Stimulated activated CD8-positive, alpha-beta memory T cell treated with anti-CD3 and anti-CD28 coated beads, Interleukin-4, amount 100 ng/mL, for 1 hour (primary cell): ENCODE results near the gene FANCC.
A peak's percentile ranks its signal among the peaks of the same experiment; 100 is the strongest.

ENCODE experiments used
- DNase-seq, 2 donors: peaks; one replicate each; pipeline ENCODE4 v3.0.0-alpha.2; 2020; ENCODE audit warnings: low read depth in 2 of 2, low spot score in 1 of 2

The FANCC gene

DNA sequence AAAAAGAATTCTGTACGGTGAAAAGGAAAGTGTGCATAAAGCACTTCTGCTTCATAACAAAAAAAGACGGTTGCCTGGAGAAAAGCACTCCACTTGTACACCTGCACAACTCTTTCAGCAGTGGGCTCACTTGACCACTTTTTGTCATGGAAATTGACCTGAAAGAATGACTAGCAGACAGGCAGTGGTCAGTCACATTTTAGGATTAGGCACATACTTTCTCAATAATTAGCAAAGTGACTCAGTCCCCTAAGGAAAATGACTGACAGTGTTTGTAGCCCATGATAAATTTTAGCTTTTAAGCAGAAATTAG lies 169.3 kb downstream of the FANCC start:
- no peak for DNase-seq

DNA sequence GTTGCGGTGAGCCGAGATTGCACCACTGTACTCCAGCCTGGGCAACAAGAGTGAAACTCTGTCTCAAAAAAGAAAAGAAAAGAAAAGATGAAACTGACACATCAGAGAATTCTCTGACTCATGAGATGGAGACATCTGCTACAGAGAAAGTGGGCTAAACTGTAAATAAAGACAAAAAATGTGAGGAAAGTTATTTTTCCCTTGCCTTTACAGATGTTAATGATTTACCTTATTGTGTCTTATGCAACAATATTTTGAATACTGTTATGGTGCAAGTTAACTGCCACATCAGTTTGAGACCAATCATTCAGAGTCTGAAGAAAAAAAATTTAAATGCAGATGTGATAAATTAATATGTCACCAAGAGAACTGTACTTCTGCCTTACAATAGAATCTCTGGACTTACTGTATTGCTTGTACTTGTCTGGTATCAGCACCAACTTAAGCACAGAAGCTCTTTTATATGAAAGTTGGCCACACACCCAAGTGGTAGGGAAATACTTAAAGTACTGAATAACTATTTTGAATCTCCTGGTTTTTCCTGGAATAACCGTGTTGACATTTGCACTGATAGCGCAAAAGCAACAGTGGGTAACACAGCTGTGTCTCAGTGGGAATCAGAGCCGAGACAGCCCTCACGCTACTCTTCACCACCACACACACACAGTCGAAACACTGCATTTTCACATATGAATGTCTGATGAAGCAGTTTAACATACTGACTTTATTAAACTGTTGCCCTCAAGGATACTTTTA lies 169.9 kb downstream of the FANCC start:
- DNase-seq = no peak

DNA sequence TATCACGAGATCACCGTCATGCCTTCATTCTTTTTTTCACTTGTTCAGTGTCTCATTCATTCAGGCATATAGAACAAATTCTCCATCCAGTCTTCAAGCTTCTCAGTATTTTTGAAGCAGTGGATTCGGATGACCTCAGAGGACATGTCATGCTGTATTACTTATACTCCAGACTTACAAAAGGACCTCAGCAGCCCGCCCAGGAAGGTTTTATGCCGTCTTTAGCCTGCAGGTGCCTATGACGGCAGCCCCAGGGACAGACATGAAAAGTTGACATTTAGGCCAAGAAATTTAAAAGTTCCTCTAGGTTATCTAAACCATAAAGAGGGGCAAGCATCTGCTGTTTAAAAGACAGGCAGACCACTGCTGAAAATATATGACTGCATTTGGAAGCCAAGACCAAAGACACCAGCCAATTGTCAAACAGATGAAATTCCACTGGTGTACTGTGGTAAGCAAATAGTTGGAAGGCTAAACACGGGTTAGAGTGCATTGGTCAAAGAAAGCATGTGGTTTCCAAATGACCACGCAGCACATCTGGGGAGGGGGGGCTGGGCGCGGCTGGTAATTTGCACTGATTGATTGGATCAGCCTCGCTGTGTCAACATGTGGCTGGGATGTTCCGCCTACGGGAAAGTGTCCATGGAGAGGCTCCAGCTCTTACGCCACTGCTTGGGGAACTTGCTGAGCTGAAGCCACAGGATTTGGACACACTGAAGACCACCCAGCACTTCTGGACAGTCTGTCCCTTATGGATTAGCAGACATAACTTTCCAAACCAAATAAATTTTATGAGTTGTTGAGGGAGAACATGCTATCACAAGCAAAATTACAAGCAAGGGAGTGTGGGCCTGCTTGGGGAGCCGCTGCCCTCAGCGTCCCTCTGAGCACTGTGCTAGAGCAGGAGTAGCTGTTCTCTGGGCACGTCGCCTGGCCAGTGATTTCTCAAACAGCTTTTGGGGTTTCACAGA lies 173.6 kb downstream of the FANCC start:
- no peak for DNase-seq

DNA sequence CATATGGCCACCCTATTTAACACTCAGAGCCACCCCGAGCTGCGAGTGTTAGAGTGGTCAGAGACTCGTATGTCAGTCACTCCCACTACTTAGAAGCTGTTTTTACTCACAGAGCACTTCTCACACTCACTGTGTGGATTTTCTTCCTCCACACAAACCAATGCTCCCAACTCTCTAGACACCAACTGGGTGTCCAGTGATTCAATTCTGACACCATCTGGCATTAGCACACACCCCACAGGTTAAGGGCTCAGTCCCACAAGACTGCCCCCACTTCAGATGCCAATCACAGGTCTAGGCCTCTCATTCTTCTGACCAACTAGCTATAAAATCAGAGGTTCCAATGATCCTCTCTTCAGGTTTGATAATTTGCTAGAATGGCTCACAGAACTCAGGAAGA lies 174.8 kb downstream of the FANCC start:
- no peak for DNase-seq

DNA sequence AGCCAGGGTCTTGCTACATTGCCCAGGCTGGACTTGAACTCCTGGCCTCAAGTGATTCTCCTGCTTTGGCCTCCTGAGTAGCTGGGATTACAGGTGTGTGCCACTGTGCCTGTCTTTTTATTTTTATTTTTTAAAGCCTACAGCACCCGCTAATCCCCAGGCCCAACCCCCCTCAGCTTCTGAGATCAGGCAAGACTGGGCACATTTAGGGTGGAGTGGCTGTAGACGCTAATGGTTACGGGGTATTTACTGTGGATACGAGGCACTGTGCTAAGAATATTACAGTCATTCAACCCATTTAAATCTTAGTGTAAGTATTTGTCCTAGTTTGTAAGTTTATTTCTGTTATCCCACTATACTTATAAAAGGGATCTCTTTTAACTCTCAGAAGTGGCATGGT lies 175.2 kb downstream of the FANCC start:
- DNase-seq = no peak

DNA sequence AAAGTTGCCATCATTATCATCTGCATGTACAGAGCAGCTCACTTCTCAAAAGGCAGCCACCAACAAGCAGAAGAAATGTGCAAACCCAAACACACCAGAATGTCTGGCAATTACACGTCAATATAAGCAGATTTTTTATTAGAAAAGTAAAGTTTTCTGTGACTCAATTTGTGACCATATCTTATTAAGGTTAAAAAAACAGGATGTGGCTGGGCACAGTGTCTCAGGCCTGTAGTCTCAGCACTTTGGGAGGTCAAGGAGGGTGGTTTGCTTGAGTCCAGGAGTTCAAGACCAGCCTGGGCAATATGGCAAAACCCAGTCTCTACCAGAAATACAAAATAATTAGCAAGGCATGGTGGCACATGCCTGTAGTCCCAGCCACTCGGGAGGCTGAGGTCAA lies 176.7 kb downstream of the FANCC start:
- DNase-seq = no peak

DNA sequence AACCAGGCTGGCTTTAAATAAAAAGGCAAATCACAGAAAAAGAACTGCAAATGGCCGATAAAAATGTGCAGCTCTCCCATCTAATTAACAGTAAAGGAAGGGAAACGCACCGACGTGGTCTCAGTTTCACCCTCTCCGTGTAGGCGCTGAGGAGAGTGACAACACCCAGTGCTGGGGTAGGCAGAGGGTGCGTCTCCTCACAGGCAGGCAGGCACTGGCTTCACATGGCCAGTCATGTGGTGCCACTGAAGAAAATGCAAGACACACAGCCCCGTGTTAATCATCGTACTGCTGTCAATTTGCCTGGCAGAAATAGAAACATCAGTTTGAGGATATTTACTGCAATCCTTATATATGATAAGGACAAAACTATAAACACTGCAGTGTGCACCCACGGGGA lies 178.4 kb downstream of the FANCC start:
- DNase-seq = no peak

DNA sequence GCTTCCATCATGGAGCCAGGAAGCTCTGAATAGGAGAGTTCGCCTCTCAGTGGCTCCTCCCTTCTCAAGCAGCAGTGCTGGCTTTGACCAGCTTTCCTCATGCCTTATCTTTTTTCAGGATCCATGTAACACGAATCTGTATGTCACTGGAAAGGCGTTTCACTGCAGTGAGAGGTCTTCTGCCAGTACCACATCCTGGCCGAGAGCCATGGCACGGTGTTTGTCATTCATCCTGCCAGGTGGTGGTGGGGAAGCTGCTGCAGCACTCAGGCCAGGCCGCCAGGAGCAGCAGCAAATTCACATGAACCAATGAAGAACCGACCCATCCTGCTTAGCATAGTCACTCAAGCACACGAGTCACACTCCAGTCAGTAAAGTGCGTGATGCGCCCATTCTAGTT lies 179.0 kb downstream of the FANCC start:
- no peak for DNase-seq

DNA sequence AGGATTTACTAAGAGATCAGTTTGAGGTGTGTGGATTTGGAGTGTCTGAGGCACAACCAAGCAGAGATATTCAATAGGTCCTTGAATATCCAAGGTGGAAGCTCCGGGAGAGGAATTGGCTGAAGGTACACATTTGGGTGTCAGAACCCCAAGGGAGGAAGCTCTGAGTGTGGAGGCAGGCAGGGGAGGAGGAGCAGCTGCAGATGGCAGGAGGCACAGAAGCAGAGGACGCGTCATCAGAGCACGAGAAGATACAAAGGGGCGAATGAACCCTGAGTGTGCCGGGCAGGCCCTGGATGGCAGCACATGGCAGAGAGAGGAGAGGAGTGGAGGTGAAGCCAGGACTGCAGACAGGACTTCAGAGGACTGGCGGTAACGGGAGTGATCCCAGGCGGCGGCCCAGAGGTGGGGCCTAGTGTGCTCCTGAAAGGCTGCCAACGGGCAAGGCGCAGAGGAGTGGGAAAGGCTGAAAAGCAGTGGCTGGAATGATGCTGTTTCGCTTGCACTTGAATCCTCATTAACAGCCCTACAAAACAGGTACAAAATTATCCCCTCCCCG lies 179.8 kb downstream of the FANCC start:
- no peak for DNase-seq

DNA sequence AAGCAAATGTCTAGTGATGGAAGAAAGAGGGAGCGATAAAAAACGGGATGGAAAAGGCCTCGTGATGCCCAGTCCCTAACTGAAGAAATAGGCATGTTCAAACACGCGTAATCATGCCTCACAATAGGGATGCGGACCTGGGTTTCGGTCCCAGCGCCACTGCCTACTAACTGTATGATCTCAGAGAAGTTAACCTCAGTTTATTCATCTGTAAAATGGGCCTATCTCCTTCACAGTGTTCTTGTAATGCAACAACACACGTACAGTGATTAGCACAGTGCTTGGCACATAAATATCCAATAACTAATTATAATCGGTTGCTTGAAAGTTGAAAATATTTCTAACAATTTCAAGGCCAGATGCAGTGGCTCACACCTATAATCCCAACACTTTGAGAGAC lies 181.8 kb downstream of the FANCC start:
- no peak for DNase-seq

DNA sequence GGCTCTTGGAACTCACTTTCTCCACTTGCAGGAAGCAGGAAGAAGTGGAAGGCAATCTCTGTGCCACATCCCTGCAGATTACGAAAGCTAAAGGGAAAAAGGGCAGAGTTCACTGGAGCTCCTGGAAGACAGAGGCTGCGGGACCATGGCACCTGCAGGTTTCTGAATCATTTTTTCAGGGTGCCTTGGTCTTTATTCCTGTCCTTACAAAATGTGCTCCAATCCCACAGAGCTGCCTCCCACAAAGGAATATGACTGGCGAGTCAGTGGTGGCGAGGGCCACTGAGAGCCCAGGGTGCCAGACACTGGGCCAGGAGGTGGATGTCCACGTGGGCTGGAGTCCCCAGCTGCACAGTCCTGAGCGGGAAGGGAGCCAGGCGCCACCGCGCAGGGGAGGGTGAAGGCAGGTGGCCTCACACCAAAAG lies 183.0 kb downstream of the FANCC start:
- DNase-seq = no peak

DNA sequence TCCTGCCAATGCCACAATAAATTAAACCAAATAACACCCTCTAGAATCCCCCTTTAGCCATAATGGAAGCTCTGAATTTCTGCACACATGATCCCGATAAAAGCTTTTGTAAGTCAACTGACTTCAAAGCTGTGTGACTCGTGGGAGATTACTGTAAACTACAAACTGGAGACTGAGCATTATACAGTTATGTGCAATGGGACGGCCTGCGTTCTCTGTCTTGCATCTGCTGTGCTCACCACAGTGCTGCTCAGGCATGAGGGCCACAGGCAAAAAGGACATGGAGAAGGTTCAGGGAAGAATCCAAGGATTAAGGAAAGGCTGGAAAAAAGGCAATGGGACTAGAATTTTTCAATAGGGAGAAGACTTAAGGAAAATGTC lies 184.2 kb downstream of the FANCC start:
- DNase-seq = no peak

DNA sequence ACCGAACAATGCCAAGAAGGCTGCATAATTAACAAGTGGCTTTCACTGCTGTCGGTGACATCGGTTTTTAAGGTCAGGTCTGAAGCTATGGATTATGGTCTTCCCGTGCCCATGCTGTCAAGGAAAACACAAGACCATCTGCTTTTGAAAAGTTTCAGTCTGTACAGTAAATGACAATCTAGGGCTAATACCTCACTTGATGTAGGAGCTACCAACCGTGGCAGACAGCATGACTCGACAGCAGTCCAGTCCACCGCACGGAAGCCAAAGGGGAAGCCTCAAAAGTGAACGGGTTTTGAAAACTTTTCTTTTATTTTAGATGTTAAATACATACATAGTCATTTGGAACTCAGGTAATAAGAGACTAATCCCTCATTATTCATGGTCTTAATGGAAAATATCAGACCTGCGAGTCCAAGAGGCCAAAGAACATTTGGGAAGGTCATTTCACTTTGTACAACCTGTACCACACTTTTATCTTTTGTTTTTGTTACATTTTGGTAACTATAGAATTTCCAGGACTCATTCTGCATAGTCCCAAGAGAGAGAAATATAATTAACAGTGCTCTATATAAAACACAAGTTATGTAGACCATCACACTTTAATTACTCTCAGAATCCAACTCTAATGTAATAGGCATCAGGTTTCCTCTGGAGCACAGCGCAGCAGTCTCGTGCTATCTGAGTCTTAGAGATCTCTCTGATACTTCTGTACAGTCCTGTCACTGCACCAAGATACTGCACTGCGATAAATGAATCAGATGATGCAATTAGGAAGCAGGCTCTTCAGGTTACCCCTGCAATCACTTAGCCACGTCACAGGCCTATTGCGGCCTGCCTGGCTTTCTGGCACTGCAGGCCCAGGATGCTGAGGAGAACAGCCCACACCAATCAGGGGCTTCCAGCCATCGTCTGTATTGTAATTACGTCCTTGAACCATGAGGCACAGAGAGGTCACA lies 184.9 kb downstream of the FANCC start:
- DNase-seq = no peak

DNA sequence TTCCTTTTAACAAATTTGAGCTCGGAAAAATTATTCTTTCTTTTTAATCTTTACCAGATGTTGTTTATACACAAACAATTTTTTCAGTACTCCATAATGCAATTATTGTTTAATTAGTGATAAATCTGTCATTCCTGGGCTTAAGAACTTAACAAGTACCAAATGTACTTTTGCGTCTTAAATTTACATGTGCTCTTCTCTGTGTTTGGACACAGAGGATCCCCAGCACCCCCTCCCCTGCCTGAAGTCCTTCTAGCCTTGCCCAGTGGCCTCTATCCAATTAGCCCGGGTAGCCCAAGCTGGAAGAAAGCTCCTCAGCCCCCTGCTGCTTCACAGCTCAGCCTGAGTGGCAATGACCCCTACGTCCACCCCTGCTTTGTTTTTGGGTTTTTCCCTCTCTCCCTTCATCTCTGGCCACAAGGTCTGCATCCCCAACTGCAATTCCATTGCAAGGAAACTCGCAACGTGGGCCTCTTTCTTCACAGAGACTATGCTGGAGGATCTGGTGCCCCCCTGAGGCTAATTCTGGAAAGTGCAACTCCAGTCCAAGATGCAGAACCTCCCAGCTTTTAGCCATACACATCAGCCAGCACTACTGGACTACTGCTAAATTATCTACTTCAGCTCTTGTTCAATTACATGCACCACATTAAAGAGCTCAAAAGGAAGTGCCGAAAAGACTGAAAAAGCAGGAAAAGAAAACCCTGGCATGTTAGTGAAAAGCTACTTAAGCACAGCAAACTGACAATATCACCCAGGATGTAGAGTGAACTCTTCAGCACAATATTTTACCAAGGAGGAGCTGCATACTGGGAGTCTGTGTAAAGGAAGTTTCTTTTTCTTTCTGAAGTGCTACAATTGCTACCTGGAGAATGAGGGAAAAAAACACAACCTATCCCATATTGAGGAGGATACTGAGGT lies 186.2 kb downstream of the FANCC start:
- no peak for DNase-seq

DNA sequence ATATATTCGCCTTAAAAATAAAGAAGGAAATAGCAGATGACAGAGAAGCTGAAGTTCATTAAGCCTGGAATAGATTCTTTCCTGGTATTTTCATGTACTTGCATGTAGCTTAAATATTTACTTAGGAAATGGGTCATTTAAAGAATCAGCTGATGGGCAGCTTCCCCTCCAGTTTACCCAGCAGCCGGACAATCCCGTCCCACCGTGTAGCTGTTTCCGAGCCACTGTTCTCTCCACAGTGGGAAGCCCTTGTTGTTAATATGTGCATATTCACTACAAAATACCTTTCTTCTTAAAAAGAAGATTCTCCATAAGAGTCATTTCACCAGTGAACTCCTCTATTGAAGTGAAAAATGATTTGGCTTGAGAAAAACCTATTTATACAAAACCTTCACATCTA lies 187.0 kb downstream of the FANCC start:
- DNase-seq = no peak

DNA sequence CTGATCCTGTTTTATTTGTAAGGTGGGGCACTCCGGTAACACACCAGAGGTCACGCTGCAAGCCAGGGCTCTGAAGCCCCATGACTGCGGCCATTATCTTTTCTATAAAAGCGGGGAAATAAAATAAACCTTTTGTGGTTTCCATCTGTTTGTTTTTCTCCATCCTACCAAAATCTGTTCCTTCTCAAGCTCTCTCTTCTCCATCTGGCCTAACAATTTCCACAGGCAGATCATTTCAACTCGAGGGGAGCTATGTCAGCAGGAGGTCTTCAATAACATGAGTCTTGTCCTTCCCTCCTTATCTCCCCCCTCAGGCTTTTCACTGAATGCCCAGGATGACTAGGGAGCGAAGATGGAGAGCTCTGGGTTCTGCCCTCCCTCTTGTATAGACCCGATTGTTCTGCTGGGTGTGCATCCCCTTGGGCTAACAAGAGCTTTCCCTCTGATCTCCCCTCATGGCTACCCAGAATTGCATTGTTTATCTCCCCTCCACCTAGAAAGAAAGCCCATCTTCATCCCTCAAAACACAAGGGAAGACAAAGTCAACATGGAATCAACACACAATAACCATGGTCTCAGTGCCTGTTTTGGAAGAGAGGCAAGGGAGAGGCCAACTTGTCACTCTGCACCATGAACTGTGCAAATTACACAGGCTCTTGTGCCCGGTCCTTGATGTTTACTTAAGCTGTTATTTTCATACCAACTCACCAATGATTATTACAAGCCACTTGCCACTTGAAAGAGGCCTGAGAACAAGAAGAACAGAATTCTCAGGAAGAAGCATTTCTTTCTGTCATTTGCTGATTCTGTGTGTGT lies 187.8 kb downstream of the FANCC start:
- no peak for DNase-seq

DNA sequence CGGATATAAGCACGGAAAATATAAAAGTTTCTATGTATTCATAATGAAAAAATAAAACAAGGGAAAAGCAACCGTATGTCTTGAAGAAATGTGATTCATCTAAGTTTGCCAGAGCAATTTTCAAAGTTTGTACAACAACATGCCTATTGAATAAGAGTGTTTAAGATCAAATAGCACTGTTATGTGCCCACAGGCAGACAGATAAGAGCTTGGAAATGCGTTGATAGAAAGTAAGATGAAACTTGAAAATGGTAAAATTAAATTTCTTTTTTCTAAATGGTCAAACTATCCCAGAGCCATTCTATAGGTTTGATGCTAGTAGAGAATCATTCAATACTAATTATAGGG lies 189.4 kb downstream of the FANCC start:
- no peak for DNase-seq

DNA sequence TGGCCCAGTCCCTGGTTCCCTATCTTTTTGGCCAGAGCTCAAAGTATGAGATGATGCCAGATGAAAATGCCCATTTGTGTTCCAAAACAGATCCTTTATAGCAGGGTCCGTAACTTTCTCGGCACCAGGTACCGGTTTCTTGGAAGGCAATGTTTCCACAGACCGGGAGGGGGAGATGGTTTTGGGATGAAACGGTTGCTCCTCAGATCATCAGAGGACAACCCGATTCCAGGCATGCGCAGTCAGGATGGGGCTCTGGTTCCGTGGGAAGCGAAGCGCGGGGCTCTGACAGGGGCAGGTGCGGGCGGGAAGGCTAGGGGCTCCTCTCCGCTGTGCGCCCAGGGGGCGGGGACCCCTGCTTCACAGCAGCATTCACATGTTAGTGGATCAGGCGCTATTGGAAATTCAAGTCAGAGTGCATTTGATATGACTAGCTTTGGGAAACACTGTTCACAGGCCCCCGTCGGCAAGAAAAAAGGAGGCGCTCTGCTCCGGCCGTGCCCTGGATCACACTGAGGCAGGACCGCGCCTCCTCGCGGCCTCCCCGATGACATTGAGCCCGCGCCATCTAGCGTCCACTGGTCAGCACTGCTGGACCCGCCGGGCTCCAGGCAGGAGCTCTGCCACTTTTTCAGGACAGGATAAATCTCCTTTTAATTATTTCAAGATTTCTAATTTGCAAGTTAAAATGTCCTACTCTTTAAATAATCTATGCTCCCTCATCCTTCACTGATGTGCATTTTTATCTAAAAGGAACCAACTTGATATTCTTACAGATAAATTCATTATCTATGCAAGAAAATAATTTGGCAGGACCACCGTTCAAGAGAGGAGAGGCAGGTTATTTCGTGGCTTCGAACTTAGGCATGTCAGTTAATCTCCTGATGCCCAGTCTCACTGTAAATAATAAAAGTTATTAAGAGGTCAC lies 190.0 kb downstream of the FANCC start:
- DNase-seq = peak; percentile 14 to 37
